SK-N-MC (cell line): ENCODE results near the gene WDR76.

ENCODE experiments used
- EZH2 ChIP-seq: fragments of 200-600 bp; sonication (generic); IDR thresholded peaks from one replicate; pipeline ENCODE4 v1.6.1; 2017; ENCODE audit warnings: antibody characterized with exemption
- FOXP2 ChIP-seq: optimal IDR thresholded peaks from 2 replicates; pipeline ENCODE3; 2011; ENCODE audit warnings: mild to moderate bottlenecking, moderate library complexity; ENCODE audit not compliant: insufficient read depth; ENCODE audit errors: extremely low read length, control extremely low read depth
- POLR2AphosphoS5 ChIP-seq: IDR thresholded peaks from 2 replicates; pipeline ENCODE4 v1.6.1; 2012; ENCODE audit warnings: mild to moderate bottlenecking, low read depth, low read length, borderline replicate concordance

- no peak for TF ChIP-seq FOXP2
- TF ChIP-seq POLR2AphosphoS5: no peak
- TF ChIP-seq EZH2: no peak
Measured at GRCh38 chr15:43915631-43916325, 89.0 kb downstream of the WDR76 start.
